GM12865 (cell line): ENCODE measurements around the gene MOK.
A peak's percentile ranks its signal among the peaks of the same experiment; 100 is the strongest.
"Not testable (repeated sequence)": the region's sequence is repeated elsewhere in the genome, so short reads cannot be mapped to it uniquely, and the experiment has no call there.

ENCODE experiments used
- DNase-seq: peaks from one replicate; pipeline ENCODE4 v3.0.0; 2010; ENCODE audit warnings: low read depth
- H3K4me3 ChIP-seq: 2 replicates; pipeline ENCODE4 v1.5.1; 2011; ENCODE audit warnings: mild to moderate bottlenecking, low read depth, low read length, control low read depth
- TF ChIP-seq, protein P1 (sequence below): IDR thresholded peaks from 2 replicates; pipeline ENCODE4 v1.5.1; 2011; ENCODE audit warnings: low read length, control low read depth, low read depth, inconsistent platforms; ENCODE audit not compliant: insufficient read depth; ENCODE audit errors: missing control alignments

The MOK gene

DNA sequence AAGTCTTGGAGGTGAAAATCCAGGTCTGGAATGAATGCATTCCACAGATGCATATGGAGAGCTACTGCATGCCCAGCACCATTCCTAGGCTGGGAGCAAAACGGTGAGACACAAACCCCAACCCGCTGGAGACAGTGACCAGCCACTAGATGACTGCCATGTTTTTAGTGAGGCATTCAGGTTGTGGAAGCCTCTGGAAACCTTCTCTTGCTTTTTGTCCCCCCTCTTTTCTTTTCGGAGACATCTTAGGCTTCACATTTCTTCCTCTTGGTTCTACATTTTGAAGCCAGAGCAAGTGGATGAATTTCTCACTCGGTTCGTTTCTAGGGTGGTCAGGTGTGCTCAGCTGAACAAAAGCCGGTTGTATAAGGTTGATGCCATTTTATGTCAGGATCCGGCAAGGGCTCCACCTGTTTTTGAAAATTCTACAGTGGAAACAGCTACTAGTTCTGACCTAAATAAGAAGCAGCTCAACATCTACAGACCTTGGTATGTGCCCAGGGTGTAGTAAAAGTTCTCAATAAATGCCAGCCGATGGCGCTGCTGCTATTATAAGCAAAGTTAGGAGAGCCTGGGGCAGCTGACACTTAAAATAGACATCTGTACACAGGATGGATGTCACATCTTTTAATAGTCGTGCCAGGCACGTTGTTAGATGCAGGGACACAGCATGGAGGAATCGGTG is 12.7 kb upstream of the MOK start:
- TF ChIP-seq, protein P1, sequence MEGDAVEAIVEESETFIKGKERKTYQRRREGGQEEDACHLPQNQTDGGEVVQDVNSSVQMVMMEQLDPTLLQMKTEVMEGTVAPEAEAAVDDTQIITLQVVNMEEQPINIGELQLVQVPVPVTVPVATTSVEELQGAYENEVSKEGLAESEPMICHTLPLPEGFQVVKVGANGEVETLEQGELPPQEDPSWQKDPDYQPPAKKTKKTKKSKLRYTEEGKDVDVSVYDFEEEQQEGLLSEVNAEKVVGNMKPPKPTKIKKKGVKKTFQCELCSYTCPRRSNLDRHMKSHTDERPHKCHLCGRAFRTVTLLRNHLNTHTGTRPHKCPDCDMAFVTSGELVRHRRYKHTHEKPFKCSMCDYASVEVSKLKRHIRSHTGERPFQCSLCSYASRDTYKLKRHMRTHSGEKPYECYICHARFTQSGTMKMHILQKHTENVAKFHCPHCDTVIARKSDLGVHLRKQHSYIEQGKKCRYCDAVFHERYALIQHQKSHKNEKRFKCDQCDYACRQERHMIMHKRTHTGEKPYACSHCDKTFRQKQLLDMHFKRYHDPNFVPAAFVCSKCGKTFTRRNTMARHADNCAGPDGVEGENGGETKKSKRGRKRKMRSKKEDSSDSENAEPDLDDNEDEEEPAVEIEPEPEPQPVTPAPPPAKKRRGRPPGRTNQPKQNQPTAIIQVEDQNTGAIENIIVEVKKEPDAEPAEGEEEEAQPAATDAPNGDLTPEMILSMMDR, result peak; percentile 16
- DNase-seq, result peak; percentile 70
- peak overlapping the region; percentile 65 for H3K4me3 ChIP-seq

DNA sequence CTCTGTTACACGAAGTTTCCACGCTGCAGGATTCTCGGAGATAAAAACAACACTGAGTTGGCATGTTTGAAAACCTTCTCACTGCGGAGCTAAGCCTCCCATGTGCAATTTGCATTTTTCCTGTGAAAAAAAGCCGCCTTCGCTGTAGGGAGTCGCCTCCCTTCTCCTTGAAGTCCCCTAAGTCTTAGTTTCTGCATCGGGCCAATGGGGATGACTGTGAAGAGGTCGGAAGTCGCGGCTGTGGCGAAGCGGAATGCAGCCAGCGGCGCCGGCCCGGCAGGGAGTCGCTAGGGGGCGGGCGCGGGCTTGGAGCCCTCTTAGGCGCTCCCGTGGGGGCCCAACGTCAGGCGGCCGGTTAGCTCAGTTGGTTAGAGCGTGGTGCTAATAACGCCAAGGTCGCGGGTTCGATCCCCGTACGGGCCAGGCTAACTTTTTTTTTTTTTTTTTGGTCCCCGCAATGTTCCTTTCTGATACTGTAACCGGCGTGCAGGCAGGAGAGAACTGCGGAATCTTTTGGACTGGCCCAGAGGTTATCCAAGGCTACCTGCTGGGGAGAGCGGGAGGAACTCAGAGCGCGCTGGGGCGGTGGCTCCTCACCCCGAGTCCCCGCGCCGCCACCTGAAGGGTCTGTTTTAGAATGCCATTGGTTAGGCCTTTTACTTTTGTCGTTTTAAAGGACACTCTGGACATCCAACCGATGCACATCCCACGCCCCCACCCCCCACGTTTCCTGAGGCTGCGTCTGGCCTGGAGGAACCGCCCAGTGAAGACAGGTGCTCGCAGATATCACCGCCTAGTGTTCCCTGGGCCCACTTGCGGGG is 12.0 kb upstream of the MOK start:
- TF ChIP-seq, protein P1, result peak; percentile 83
- H3K4me3 ChIP-seq, result peak overlapping the region; percentile 73
- DNase-seq, result peak; percentile 95

DNA sequence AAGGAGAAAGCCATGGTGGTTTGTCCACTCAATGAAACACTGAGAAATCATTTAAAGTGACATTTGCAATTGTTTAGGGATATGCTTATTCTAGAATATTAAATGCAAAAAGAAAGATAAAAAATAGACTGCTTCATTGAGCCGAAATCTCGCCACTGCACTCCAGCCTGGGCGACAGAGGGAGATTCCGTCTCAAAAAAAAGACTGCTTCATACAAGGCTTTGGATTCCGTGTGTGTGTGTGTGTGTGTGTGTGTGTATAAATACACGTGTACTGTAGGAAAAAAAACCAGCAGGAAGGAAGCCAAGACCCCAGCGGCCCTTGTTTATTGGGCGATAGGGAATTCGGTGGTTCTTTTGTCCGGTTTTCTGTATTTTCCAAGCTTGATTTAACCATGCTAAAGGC is 11.4 kb upstream of the MOK start:
- H3K4me3 ChIP-seq, result peak overlapping the region; percentile 73
- peak; percentile 64 for DNase-seq
- TF ChIP-seq, protein P1, result no peak

DNA sequence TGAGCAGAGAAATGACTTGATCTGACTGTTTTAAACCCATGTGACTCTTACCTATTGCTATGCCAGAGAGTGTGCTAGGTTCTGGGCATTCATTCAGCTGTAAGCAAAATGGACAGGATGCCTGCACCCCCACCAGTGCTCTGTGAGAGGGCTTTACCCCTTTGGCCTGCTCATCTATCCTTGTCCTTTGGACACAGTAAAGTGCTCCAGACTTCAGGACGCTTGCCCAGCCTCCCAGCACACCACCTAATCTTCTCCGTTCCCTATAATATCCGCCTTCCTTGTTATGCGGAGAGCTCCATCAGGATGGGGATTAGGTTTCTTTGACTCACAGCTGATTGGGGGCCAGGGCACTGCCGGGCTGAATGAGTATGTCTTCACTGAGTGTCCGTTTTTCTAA is 10.2 kb upstream of the MOK start:
- H3K4me3 ChIP-seq, result no peak overlapping the region
- TF ChIP-seq, protein P1, result no peak
- no peak for DNase-seq

DNA sequence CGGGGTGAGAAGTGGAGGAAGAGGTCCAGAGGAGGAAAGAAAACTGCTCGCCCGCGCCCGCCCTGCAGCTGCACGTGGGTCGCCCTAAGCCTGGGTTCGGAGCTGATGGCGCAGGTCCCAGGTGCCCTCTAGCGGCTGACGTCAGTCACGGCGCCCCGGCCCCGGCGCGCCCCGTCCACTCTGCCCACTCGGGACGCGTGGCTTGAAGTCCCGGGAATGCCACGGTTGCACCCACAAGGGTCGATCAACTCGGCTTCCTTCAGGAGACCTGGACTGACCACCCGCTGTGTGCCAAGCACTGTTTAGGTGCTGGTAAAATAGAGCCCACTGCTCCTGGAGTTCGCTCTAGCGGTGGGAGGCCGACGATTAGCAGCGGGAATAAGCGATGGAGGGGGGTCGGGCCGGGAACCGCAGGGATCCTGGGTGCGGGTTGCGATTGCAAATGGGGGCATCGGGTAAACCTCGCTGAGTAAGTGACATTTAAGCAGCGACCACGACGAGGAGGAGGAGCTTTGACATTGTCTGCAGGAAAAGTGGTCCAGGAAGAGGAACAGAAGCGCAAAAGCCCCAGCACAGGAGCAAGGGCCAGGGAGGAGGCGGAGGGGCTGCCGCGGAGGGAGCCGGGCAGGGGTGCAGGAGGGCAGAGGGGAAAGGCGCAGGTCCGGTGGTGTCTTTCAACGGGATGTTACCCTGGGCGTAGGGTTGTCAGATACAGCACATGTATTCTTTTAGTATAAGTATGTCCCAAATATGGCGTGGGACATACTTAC is 9.5 kb upstream of the MOK start:
- peak overlapping the region; percentile 51 for H3K4me3 ChIP-seq
- TF ChIP-seq, protein P1, result peak; percentile 99
- DNase-seq, result peak; percentile 91

DNA sequence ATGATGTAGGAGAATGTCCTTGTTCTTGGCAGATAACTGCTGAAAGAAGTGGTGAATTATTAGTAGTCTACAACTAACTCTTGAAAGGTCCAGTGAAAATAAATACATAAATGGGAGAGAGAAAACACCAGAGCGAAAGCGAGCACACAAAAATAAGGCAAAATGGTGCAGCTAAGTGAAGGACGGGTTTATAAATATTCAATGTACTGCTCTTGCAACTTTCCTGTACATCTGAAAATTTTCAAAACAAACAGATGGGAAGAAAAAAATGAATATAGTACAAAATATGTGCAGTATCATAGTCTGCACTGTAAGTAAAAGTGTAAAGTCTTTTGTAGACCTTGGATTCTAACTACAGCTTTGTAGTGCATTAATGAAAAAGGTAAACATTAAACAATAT is 1.3 kb downstream of the MOK start:
- DNase-seq, result no peak
- no peak overlapping the region for H3K4me3 ChIP-seq
- TF ChIP-seq, protein P1, result no peak

DNA sequence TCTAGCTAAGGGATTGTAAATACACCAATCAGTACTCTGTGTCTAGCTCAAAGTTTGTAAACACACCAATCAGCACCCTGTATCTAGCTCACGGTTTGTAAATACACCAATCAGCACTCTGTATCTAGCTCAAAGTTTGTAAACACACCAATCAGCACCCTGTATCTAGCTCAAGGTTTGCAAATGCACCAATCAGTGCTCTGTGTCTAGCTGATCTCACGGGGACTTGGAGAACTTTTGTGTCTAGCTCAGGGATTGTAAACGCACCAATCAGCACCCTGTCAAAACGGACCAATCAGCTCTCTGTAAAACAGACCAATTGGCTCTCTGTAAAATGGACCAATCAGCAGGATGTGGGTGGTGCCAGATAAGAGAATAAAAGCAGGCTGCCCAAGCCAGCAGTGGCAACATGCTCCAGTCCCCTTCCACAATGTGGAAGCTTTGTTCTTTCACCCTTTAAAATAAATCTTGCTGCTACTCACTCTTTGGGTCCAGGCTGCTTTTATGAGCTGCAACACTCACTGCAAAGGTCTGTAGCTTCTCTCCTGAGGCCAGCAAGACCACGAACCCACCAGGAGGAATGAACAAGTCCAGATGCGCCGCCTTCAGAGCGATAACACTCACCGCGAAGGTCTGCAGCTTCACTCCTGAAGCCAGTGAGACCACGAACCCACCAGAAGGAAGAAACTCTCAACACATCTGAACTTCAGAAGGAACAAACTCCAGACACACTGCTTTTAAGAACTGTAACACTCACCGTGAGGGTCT is 6.5 kb downstream of the MOK start:
- DNase-seq, H3K4me3 ChIP-seq: not testable (repeated sequence)
